Right lobe of liver (tissue), 4 donors: ENCODE results near the gene MSH3.

Source experiments
- POLR2A ChIP-seq: fragments of 450-650 bp; IDR thresholded peaks from one replicate; pipeline ENCODE4 v1.6.1; 2017; ENCODE audit warnings: antibody characterized with exemption, mild to moderate bottlenecking
- TF ChIP-seq, protein P1 (sequence below), 4 donors: fragments of 200-600 bp in 3 of 4; fragments of 450-650 bp in 1 of 4; IDR thresholded peaks; one replicate each; pipeline versions ENCODE4 v1.5.1 to v1.8.0; 2016 to 2022; ENCODE audit warnings: antibody characterized with exemption in 4 of 4, mild to moderate bottlenecking in 2 of 4
- donor health status: DM: no; HTN: no; CAD: no.
- donor health status: DM: no; HTN: no; CAD: no.
- donor health status: DM: no; HTN: yes; CAD: no.

DNA sequence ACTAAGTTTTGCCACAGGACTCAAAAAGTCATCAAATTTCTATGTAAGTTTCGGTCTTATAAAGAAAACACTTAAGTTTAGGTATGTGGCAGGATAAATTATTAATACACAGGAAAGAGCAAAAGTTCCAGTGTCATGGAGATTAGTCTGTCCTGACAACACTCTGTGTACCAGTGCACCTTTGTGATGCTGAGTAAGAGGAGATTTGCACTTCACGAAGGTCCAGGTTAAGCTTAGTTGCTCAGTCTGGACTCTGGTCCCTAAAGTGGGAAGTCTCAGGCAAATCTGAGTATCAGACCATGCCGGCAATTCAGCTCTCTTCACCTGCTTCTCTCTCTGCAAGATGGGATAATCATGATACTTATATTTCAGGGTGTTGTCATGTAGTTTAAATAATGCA is 166.2 kb downstream of the MSH3 start:
- no peak for TF ChIP-seq POLR2A
- TF ChIP-seq, protein P1, sequence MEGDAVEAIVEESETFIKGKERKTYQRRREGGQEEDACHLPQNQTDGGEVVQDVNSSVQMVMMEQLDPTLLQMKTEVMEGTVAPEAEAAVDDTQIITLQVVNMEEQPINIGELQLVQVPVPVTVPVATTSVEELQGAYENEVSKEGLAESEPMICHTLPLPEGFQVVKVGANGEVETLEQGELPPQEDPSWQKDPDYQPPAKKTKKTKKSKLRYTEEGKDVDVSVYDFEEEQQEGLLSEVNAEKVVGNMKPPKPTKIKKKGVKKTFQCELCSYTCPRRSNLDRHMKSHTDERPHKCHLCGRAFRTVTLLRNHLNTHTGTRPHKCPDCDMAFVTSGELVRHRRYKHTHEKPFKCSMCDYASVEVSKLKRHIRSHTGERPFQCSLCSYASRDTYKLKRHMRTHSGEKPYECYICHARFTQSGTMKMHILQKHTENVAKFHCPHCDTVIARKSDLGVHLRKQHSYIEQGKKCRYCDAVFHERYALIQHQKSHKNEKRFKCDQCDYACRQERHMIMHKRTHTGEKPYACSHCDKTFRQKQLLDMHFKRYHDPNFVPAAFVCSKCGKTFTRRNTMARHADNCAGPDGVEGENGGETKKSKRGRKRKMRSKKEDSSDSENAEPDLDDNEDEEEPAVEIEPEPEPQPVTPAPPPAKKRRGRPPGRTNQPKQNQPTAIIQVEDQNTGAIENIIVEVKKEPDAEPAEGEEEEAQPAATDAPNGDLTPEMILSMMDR (IDR thresholded peaks at IDR 0.05), result no peak
